ENCODE results near the gene SFT2D3. TPM values are rescaled to one million over a fixed set of nuclear protein-coding genes. Genes with fewer than 3 reads are reported as not detected.

SFT2D3 gene
- total and polyA plus RNA-seq, 9 of the 15 experiments (the other 6 are each of a cell fraction or from before 2014, with no cell fraction given): 7.5 to 9.9 (median 8.9) TPM; not detected in 2

DNA sequence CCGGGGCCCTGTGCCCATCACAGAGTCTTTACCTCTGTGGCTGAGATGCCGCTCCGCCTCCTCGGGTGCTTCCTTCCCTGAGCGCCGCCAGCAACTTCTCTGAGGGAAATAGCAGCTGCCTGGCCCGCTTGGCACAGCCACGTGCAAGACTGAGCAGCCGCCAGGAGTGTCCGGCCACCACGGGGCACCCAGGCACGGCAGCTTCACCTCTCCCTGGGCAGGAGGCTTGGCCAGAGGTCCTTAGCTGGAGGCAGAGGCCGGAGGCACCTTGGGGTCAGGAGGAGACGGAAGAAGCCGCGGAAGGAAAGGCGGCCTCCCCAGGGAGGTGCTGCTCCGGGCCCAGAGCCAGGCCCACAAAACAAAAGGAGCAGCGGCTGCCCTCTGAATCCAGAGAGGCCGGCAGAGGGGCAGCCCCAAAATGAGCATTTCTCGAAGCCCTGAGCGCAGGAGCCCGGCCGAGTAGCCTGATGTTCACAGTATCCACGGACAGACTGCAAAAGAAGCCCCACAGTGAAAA, 20.0 kb upstream of the SFT2D3 start:
- no peak for FAIRE-seq
- 4% methylated on average over 20 of the region's 25 CpGs for WGBS (ENCODE audit: insufficient coverage, low coverage, missing lambda C conversion rate)
- no peak overlapping the region for H2AFZ ChIP-seq (ENCODE audit: low read depth, low read length)
- TF ChIP-seq, protein P1, sequence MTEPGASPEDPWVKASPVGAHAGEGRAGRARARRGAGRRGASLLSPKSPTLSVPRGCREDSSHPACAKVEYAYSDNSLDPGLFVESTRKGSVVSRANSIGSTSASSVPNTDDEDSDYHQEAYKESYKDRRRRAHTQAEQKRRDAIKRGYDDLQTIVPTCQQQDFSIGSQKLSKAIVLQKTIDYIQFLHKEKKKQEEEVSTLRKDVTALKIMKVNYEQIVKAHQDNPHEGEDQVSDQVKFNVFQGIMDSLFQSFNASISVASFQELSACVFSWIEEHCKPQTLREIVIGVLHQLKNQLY (CRISPR knock-in tag; conservative IDR thresholded peaks at IDR 0.05): no peak
- TF ChIP-seq TAF7 (tag; IDR thresholded peaks at IDR 0.05): no peak
- no peak for TF ChIP-seq ZNF232 (CRISPR knock-in tag; IDR thresholded peaks at IDR 0.05)
- TF ChIP-seq BRF1 (IDR thresholded peaks at IDR 0.05; ENCODE audit: borderline replicate concordance, extremely low read depth, insufficient read length): no peak
- no peak for TF ChIP-seq ZNF764 (CRISPR knock-in tag; IDR thresholded peaks at IDR 0.05; ENCODE audit: low read depth)
- TF ChIP-seq, protein P2, sequence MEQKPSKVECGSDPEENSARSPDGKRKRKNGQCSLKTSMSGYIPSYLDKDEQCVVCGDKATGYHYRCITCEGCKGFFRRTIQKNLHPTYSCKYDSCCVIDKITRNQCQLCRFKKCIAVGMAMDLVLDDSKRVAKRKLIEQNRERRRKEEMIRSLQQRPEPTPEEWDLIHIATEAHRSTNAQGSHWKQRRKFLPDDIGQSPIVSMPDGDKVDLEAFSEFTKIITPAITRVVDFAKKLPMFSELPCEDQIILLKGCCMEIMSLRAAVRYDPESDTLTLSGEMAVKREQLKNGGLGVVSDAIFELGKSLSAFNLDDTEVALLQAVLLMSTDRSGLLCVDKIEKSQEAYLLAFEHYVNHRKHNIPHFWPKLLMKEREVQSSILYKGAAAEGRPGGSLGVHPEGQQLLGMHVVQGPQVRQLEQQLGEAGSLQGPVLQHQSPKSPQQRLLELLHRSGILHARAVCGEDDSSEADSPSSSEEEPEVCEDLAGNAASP (IDR thresholded peaks at IDR 0.05): no peak
- TF ChIP-seq, protein P3, sequence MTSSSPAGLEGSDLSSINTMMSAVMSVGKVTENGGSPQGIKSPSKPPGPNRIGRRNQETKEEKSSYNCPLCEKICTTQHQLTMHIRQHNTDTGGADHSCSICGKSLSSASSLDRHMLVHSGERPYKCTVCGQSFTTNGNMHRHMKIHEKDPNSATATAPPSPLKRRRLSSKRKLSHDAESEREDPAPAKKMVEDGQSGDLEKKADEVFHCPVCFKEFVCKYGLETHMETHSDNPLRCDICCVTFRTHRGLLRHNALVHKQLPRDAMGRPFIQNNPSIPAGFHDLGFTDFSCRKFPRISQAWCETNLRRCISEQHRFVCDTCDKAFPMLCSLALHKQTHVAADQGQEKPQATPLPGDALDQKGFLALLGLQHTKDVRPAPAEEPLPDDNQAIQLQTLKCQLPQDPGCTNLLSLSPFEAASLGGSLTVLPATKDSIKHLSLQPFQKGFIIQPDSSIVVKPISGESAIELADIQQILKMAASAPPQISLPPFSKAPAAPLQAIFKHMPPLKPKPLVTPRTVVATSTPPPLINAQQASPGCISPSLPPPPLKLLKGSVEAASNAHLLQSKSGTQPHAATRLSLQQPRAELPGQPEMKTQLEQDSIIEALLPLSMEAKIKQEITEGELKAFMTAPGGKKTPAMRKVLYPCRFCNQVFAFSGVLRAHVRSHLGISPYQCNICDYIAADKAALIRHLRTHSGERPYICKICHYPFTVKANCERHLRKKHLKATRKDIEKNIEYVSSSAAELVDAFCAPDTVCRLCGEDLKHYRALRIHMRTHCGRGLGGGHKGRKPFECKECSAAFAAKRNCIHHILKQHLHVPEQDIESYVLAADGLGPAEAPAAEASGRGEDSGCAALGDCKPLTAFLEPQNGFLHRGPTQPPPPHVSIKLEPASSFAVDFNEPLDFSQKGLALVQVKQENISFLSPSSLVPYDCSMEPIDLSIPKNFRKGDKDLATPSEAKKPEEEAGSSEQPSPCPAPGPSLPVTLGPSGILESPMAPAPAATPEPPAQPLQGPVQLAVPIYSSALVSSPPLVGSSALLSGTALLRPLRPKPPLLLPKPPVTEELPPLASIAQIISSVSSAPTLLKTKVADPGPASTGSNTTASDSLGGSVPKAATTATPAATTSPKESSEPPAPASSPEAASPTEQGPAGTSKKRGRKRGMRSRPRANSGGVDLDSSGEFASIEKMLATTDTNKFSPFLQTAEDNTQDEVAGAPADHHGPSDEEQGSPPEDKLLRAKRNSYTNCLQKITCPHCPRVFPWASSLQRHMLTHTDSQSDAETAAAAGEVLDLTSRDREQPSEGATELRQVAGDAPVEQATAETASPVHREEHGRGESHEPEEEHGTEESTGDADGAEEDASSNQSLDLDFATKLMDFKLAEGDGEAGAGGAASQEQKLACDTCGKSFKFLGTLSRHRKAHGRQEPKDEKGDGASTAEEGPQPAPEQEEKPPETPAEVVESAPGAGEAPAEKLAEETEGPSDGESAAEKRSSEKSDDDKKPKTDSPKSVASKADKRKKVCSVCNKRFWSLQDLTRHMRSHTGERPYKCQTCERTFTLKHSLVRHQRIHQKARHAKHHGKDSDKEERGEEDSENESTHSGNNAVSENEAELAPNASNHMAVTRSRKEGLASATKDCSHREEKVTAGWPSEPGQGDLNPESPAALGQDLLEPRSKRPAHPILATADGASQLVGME (CRISPR knock-in tag; IDR thresholded peaks at IDR 0.05): no peak
- TF ChIP-seq KLF6 (CRISPR knock-in tag; IDR thresholded peaks at IDR 0.05; ENCODE audit: borderline replicate concordance): no peak
- no peak for TF ChIP-seq EP300 (IDR thresholded peaks at IDR 0.05; ENCODE audit: low read length)
- no peak for TF ChIP-seq POLR2H (tag; IDR thresholded peaks at IDR 0.05; ENCODE audit: low read depth)
- TF ChIP-seq SPI1 (IDR thresholded peaks at IDR 0.05; ENCODE audit: borderline replicate concordance, low read depth, low read length): no peak
- no peak for TF ChIP-seq GABPA (tag; conservative IDR thresholded peaks at IDR 0.05; ENCODE audit: low read depth)
- TF ChIP-seq ZNF282 (CRISPR knock-in tag; IDR thresholded peaks at IDR 0.05): no peak
- TF ChIP-seq POLR3A (IDR thresholded peaks at IDR 0.05; ENCODE audit: borderline replicate concordance, extremely low read depth, insufficient read depth, insufficient read length): no peak

More for the DNA sequence above, 20.0 kb upstream of the SFT2D3 start:
- H3K9ac ChIP-seq (ENCODE audit: insufficient read depth in 1 of 2, low read depth in 2 of 2, low read length in 2 of 2): peak overlapping the region in 1 of 2 experiments; percentile 26; a peak in 1 of 4 replicates
- H3K9me3 ChIP-seq (replicated peaks; ENCODE audit: control insufficient read depth, insufficient read depth, low read depth, low read length): no peaks in the 10 kb centered on the region
- no peak for DNase-seq (ENCODE audit: extremely low read depth in 1 of 4, low spot score in 3 of 4)
- H3K79me2 ChIP-seq (ENCODE audit: control insufficient read depth, insufficient read depth, low read length): no peaks in the 10 kb centered on the region
- no peak overlapping the region for H3K4me3 ChIP-seq
- H3K36me3 ChIP-seq (ENCODE audit: control insufficient read depth, insufficient read depth, low read length): no peaks in the 10 kb centered on the region
- in situ Hi-C loops (cut with MboI) (no loop called here), intact Hi-C loops (cut with micrococcal nuclease) (no loop called here)
- no peak overlapping the region for H3K27ac ChIP-seq (ENCODE audit: extremely low read depth, low read depth, low read length)
- H4K20me1 ChIP-seq (replicated peaks; ENCODE audit: control insufficient read depth, insufficient read depth, low read length): peaks cover 6% of the 10 kb centered on the region; the same call in 1 of the 2 replicates
- POLR2A ChIA-PET: interaction anchor here (1.0 kb wide), 1 partner anchor 39 kb away, joined by 3 read pairs; no protein-coding TSS in a partner anchor
- H3K27me3 ChIP-seq (ENCODE audit: control insufficient read depth in 2 of 2, insufficient read depth in 2 of 2, low read length in 2 of 2): peaks cover 38 to 67% of the 10 kb centered on the region in 2 experiments
- H3K4me2 ChIP-seq (ENCODE audit: insufficient read depth, low read length): no peak overlapping the region
- H3K4me1 ChIP-seq (replicated peaks in 1 of 2; ENCODE audit: control insufficient read depth in 2 of 2, insufficient read depth in 2 of 2, low read length in 2 of 2): peaks cover 0 to 11% of the 10 kb centered on the region in 2 experiments; a peak in 3 of 5 replicates
- H3K9me1 ChIP-seq (ENCODE audit: control insufficient read depth, insufficient read depth, low read length): no peaks in the 10 kb centered on the region
- CTCF ChIA-PET (ENCODE audit: low intra/inter-chr PET ratio): no interaction called here
- no TSS peak for BruUV-seq (replicated peaks)
- ATAC-seq: no peak; the same call in 2 of the 3 replicates

Measured in K562 (cell line).